GM21360 (cell line): ENCODE measurements around the gene AGBL3.
A peak's percentile ranks its signal among the peaks of the same experiment; 100 is the strongest.

Experiments used
- ATAC-seq: cut with Tn5 transposase; IDR thresholded peaks from one replicate; pipeline ENCODE4 v1.9.1; 2021; ENCODE audit warnings: mild to moderate bottlenecking, moderate library complexity; ENCODE audit not compliant: unreplicated experiment

AGBL3 gene

DNA sequence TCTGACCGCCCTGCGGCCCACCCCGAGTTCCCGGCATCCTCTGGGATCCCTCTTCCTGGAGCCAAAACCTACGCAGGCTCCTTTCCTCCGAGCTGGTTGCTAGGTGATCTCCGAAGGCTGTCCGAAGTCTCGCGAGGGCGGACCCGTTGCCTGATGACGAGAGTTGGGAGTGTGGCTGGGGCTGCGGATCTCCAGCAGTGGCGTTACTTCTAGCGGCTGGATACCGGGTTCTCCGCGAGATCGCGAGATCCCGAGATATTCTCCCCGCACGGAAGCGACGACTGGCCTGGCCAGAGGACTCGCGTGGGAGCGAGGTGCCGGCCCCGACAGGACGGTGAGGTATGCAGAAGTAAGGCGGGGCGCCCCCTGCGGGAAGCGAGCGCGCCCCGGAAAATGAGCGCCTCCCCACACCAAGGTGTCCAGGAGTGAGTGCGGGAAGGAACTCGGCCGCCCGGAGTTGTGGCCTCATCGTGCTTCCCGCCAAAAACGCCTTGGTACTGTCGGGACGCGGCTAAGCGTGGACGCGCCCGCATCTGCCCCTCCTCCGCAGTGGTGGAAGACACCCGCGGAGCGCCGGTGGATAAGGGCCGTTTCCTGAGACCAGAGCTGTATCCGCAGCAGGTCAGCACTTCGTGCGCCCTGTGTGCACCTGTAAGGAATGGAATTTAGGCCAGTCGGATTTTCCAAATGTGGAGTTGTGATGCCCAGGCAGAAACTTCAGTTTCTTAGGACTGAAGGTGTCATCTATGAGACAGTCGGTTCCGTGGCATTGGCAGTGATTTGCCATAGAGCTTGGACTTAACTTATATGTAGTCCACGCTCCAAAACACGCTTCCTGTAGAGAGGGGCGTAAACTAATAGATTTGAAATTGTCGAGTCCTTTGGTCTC is at the start of gene AGBL3:
Gene AGBL3 (plus strand): TSS at position 146 of the 889 bp plus-strand sequence. CDS start 1,426 bp downstream, outside the sequence.
- ATAC-seq = peak; percentile 92

DNA sequence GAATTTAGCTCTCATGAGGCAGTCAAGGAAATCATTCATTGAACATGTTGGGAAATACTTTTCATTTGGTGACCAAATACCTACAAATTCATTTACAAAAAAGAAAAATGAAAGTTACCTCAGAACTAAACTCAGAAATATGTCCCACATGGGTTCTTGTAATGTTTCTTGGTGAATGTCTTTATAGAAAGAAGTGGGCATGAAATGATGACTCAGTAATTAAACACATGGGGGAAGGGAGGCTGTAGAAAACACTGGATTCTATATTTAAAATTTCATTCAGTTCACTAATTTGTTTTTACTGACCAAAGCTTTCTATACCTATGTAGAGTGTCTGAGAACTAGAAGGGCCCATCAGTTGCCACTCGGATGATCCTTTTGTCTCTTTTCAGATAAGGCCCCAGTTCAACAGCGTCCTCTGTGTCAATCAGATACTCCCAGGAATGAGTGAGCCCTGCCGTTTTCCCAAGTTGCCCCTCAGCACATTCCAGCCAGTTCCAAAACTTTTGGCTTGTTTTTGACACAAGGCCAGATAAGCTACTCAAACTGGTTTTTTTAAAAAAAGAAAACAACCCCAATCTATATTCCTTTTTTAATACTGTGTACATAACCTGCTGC is 49.3 kb upstream of the AGBL3 start:
- ATAC-seq = no peak

DNA sequence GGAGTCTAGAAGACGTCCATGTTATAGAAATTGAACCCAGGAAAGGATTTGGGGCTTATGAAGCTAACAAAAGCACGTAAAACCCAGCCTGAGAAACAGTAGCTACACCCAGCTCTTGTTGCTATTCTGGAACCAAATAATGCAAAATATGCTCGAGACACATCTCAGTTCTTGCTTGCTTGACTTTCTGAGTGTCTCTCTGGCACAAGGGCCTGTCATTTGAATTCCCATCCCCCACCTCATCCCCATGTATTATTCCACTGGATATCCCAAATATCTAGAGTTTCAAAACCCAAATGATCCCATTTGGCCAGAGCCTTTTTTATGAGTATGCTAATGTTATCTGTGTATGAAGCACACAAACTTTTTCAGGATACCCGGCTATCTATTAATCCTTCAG is 48.2 kb upstream of the AGBL3 start:
- no peak for ATAC-seq

- no peak for ATAC-seq
Observed at GRCh38 chr7:134939136-134939535, 47.2 kb upstream of the AGBL3 start.

DNA sequence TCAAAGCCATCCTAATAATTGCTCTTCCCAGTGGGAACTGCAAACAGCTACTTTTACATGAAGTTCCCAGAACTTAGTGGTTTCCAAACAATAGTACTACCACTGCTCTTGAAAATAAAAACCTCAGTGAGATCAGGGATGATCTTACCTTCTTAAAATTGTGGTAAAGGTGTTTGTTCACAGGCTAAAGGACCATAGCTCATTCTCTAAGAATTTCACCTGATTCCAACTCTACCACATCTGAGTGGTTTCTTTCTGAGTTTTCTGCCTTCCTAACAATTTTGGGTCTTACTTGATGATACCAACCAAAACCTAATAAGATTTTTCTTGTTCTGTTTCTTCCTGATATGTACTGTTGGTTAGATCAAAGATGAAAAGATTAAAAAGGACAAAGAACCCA is 45.6 kb upstream of the AGBL3 start:
- no peak for ATAC-seq

DNA sequence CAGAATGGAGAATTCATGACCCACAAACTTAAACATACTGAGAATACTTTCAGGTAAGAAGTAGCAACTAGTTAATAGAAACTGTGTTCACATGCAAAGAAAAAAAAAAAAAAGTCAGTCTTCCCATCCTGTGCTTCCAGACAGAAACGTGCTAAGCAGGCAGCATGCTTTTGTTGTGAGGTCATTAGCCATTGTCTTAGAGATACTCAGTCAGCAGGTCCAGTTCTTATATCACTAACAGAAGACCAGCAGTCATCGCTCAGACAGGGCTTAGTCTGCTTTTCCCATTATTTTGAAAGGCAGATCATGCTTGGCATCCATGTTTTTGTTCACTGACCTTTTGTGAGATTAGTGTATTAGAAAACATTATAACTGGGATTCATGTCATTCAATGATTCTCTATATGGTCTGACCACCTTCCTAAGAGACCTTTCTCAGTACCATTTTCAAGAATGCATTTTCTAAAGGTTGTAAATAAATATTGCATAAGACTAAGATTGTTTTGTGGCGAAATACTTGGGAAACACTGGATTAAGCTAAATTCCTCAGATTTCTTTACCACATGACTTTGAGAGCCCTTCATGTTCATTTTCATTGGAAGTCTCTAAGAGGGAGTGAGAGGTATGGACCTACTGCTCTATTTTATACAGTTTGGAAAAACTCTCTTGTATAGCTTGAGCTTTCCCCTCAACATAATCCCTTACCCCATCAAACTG is 45.0 kb upstream of the AGBL3 start:
- no peak for ATAC-seq

- no peak for ATAC-seq
Observed at GRCh38 chr7:134941952-134942351, 44.4 kb upstream of the AGBL3 start.

DNA sequence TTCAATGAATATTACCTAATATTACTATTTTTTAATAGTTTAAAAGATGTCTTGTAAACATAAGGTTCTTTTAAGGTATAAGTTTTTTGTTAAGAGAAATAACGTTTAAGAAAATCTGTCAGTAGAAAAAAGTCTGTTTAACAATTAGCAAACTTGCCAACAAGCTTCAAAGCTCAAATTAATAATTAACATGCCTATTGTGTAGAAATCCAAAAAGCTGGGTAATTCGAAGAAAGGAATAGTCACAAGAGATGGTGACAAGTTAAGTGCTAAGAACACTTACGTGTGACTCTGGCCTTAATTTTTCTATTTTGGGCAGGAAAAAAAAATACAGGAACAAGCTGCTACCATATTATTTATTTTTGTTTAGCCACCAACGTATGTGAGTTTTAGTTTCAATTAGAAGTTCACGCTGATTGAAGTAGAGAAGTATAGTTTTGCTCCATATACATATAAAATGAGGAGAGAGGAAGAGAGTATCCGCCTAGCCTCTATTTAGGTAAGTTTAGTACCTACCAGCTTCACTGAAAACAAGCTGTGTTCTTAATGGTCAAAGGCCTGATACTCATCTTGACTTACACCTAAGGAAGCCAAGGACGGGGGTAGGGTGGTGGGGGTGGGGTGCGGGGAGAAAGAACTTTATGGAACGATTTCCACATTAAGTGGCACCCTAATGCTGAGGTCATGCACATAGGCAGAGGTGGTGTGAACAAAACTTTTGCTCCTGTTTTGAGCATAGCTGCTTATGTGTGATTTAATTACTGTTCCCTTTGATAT is 43.4 kb upstream of the AGBL3 start:
- ATAC-seq = no peak

- ATAC-seq = no peak
Observed at GRCh38 chr7:134943785-134944400, 42.4 kb upstream of the AGBL3 start.

GRCh38 chr7:134945691-134946090 is 40.6 kb upstream of the AGBL3 start:
- ATAC-seq = no peak

DNA sequence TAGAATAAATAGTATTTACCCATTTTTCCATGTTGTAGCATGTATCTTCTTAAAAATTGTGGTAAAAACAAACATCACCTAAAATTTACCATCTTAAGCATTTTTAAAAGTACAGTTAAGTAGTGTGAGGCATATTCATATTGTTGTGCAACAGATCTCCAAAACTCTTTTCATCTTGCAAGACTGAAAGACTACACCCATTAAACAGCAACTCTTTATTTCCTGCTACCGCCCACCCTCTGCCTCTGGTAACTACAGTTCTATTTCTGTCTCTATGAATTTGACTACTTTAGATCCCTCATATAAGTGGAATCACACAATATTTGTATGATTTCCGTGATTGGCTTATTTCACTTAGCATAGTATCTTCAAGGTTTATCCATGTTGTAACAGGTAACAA is 40.0 kb upstream of the AGBL3 start:
- ATAC-seq = no peak

DNA sequence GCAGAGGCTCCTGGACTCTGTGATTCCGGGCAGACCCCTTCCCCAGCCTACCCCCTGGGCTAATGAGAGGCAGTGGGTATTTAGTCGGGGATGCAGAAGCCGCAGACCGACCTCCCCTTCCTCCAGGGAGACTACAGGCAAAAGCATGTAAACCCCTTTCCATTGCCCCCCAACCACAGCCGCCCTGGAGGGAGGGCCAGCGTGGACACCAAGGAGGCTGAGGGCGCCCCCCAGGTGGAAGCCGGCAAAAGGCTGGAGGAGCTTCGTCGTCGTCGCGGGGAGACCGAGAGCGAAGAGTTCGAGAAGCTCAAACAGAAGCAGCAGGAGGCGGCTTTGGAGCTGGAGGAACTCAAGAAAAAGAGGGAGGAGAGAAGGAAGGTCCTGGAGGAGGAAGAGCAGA is 39.0 kb upstream of the AGBL3 start:
- ATAC-seq = no peak

DNA sequence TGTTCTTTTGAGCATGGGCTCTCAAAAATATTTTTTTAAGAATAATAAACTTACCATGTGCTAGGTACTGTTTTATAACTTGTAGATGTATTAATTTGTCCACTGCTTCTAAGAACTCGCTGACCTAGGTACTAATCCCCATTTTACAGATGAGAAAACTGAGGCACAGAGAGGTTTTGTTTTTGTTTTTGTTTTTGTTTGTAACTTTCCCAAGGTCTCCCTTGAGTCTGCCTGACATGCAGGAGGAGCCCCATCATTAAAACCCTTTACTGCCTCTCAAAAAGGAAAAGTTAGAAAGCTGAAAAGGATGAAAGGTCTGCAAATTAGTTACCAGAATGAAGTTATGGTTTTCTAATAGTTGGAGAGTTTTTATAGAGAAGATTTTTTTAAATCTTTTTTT is 38.5 kb upstream of the AGBL3 start:
- no peak for ATAC-seq

GRCh38 chr7:134948246-134948645 is 38.1 kb upstream of the AGBL3 start:
- no peak for ATAC-seq

DNA sequence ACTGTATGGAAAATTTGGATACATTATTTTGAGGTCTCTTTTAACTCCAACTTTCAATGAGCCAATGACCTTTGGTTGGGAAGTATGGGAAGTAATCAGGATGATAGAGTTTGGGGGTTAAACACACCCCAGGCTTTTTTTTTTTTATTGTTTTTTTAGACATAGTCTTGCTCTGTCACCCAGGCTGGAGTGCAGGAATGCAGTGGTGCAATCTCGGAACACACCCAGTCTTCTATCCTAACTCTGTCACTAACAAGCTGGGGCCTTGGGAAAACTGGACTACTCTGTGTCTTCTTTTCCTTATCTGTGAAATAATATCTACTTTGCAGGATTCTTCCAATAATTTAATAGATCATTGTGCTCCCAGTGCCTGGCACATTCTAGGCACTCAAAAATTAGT is 37.6 kb upstream of the AGBL3 start:
- no peak for ATAC-seq

- no peak for ATAC-seq
Observed at GRCh38 chr7:134949171-134949570, 37.1 kb upstream of the AGBL3 start.

GRCh38 chr7:134954197-134955082 is 31.9 kb upstream of the AGBL3 start:
- no peak for ATAC-seq

DNA sequence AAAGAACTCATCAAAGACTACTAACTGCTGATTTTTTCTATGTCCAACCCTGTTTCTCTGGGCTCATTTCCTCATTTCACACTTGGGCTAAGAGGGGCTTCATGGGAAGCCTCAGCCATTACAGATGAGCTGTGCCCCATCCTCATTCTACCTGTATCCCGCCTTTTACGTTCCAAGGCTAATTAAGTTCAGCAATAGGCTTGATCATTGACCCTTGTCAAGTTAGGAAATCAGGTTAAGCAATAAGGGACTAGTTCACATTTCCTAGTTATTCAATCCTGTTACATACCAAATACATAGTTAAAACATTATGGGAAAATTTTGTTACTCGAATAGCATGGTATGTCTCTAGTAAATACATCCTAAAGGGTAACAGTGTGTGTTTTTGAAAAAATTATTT is 29.3 kb upstream of the AGBL3 start:
- no peak for ATAC-seq

DNA sequence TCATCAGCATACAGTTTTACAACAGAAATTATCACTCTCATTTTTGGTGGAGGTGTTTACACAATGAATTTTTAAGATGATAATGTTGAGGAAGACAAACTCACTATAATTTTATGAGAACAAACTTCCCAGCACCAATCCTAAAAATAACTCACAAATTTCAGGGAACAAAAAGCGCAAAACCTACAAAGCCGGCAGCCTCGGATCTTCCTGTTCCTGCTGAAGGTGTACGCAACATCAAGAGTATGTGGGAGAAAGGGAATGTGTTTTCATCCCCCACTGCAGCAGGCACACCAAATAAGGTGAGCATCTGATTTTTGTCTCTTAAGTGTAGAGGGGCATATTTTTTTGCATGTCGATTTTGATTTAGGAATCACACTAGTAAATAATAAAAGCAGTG is 26.5 kb upstream of the AGBL3 start:
- no peak for ATAC-seq
